Hippocampal formation (tissue), 2 donors: ENCODE measurements around the gene OSCP1.

Source experiments
- DNase-seq, 2 donors: peaks; one replicate each; lab custom pipeline; 2025; lab: John Stamatoyannopoulos, UW

Gene OSCP1

GRCh38 chr1:36446746-36447145 lies 3.5 kb downstream of the OSCP1 start:
- no peak for DNase-seq

GRCh38 chr1:36446271-36446670 lies 4.0 kb downstream of the OSCP1 start:
- DNase-seq = no peak

DNA sequence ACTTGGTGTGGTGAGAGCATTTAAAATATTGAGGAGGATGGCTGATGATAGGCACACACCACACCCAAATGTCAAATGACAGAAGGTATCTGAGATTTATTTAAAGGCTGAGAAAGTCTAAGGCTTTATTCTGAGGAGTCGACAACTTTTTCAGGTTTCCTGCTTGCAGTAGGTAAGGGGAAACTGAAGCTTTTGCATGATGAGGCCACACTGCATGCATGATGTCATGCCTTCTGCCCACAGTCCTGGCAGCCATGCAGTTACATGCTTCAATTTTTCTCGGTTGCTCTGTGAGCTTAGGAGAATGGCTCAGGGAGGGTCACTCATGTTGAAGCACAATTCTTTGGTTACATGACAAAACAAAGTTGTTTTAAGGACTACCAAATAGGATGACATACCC lies 7.0 kb downstream of the OSCP1 start:
- DNase-seq = no peak

- no peak for DNase-seq
Measured at GRCh38 chr1:36442337-36442736, 7.9 kb downstream of the OSCP1 start.

GRCh38 chr1:36440646-36441045 lies 9.6 kb downstream of the OSCP1 start:
- no peak for DNase-seq

DNA sequence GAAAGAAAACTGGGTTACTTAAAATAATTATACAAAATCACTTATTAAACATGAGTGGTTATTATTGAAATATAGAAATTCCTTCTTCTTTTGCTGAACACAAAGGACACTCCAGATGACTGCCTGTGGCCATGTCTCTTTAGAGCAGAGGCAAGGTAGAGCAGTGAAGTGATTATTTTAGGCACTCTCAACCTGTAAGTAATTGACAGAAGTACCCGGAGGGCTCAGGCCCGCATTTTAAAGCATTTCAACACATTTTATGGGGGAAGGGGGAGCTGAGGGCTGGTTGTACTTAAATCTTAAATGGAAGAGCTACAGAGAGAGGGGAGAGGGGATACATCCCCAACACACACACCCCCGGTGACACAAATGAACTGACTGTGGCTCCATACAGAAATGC lies 10.2 kb downstream of the OSCP1 start:
- DNase-seq = no peak

DNA sequence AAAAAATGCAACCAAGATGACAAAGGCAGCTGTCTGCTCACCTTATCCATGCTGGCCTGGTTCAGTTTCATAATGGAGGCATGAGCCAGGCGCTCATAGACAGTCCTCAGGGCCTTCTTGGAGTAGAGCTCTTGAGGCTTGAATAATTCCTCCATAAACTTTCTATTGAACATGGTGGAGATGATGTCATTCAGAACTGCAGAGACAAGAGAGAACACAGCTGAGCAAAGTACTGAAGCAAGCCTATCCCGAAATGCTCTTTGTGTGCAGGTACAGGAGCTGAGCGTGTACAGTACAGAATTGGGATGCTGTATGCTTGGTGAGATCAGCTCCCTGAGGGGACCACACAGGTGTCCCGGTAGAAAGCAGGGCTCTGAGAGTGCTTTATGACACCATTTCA lies 11.5 kb downstream of the OSCP1 start:
- no peak for DNase-seq

- DNase-seq = no peak
Measured at GRCh38 chr1:36436821-36437220, 13.4 kb downstream of the OSCP1 start.

- no peak for DNase-seq
Measured at GRCh38 chr1:36433102-36433501, 17.1 kb downstream of the OSCP1 start.

DNA sequence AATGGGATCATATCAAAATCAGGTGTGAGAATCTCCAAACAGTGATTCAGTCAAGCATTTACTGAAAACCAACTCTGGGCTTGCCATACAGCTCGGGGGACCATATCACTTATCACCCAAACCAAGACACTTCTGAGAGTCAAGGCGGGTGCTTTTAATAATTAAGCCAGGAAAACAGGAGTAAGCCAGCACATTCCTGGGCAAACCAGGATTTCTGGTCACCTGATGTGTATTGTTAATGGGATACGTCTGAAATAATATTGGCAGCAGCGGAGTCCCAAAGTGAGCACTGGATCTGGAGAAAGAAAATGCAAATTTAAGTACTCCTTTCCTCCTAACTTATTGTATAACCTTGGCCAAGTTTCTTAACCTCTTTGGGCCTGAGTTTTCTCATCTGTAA lies 17.6 kb downstream of the OSCP1 start:
- DNase-seq = no peak

GRCh38 chr1:36425791-36426190 lies 24.5 kb downstream of the OSCP1 start:
- DNase-seq = no peak

DNA sequence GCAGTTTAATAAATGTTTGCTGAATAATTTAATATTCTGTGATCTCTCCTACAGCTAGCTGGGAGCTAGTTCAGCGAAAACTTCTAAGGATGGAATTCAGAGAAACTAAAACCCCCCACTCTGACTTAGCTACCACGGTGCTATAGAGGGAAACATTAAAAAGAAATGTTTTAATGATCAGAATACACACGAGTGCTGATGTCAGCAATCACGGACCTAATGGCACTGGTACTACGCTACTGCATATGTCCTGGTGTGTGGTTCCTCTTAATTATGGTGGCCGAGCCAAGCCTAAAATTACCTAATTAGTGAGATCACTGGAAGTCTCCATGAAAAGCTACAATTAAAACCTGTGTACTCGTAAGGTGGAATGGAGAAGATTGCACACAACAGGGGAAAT lies 28.6 kb downstream of the OSCP1 start:
- no peak for DNase-seq

DNA sequence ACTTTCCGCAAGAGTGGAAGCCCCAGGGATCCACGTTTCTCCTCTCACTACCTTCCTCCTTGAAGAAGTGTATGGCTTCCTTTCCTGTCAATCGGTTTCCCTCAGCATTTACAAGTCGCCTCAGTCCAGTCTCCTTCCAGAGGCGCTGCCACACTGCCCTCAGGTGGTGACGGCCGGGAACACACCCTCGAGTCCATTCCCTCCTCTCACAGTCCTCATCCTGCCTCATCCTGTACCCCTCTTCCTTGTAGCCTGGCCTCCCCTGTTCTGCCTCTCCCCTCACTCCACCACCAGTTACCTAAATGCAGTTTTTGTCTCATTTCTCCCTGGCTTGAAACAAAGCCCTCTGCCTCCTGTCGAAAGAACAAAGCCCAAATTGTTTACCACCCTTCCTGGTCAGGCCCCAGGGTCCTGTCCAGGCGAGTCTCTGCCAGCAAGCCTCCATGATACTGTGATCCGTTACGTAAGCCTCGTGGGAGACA lies 29.4 kb downstream of the OSCP1 start:
- peak; percentile 72 to 76 for DNase-seq

DNA sequence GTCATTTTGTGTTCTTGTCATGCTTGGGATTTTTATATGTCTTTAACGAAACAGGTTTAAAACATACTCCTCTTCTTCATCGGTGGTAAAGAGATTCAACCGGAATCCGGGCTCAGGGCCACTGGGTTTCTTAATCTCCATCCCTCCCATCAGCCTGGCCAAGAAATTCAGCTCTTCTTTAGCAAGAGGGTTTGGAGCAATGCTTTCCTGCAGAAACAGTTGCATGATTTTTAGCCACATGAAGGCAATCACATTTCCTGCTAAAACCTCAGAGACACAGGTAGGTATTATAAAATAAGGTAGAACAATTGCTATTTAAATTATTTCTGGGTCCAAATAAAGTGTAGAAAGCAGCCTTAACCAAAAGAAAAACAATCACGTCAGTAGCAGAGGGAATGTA lies 29.8 kb downstream of the OSCP1 start:
- no peak for DNase-seq

- DNase-seq = no peak
Measured at GRCh38 chr1:36419569-36419968, 30.7 kb downstream of the OSCP1 start.

DNA sequence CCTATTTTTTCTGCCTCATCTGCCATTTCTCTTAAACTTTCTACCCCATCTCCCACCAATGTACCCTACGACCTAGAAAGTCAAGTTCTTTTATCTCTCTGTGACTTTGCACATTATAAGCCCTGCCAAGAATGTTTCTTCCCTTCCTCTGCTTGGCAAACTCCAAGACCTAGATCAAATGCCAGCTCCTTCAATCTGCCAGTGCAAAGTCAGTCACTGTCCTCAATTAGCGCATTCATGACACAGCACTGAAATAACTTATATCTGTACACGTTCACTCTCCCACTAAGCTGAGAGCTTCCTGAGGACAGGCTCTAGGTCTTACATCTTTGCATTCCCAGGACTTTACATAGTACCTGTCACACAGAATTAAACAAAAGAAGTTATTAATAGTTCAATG lies 31.1 kb downstream of the OSCP1 start:
- no peak for DNase-seq

DNA sequence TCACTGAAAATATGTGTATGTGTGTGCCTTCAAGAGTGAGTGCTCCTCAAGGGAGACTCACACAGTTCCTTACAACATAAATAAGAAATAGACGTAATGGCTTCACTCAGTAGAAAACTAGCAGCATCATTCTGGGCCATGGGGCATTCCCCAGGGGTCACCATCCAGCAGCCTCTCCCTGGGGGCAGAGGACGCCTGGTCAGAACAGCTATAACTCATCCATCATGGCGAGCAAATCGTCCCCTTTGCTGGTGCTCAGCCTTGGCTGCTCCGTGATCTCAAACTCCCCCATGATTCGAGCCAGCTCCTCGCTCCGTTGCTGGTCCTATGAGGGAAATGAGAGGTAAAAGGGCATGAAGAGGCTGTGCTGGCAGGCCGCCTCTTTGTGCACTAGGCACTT lies 32.3 kb downstream of the OSCP1 start:
- DNase-seq = no peak

- no peak for DNase-seq
Measured at GRCh38 chr1:36415661-36416326, 34.5 kb downstream of the OSCP1 start.

GRCh38 chr1:36414384-36414783 lies 35.9 kb downstream of the OSCP1 start:
- no peak for DNase-seq

GRCh38 chr1:36411674-36412648 lies 38.3 kb downstream of the OSCP1 start:
- DNase-seq = no peak

- no peak for DNase-seq
Measured at GRCh38 chr1:36408479-36408878, 41.8 kb downstream of the OSCP1 start.

DNA sequence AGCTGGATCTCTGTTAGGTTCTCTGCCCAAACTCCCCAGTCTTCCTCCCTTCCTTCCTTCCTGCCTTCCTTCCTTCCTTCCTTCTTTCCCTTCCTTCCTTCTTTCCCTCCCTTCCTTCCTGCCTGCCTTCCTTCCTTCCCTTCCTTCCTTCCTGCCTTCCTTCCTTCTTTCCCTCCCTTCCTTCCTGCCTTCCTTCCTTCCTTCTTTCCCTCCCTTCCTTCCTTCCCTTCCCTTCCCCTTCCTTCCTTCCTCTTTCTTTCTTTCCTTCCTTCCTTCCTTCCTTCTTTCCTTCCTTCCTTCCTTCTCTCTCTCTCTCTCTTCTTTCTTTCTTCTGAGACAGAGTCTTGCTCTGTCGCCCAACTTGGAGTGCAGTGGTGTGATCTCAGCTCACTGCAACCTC lies 43.8 kb downstream of the OSCP1 start:
- DNase-seq = no peak

DNA sequence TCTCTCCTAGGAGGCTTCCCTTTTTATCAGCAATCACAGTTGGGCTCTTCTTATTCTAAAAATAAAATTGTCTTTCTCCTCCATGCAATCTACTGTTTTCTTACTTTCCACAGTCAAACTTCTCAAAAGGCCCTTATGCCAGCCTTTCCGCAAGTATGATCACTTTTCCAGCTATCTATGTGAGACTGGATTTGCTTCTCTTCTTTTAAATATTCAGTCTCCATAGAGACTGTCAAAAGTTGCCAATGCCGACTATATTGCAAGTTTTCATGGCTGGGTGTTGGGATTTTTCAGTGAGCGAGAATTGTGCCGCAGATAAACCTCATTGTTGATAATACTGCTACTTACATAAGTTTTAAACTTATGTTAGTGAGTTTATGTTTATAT lies 47.8 kb downstream of the OSCP1 start:
- DNase-seq = no peak
